ENCODE results near the gene PIANP.

- TF ChIP-seq, protein P1, sequence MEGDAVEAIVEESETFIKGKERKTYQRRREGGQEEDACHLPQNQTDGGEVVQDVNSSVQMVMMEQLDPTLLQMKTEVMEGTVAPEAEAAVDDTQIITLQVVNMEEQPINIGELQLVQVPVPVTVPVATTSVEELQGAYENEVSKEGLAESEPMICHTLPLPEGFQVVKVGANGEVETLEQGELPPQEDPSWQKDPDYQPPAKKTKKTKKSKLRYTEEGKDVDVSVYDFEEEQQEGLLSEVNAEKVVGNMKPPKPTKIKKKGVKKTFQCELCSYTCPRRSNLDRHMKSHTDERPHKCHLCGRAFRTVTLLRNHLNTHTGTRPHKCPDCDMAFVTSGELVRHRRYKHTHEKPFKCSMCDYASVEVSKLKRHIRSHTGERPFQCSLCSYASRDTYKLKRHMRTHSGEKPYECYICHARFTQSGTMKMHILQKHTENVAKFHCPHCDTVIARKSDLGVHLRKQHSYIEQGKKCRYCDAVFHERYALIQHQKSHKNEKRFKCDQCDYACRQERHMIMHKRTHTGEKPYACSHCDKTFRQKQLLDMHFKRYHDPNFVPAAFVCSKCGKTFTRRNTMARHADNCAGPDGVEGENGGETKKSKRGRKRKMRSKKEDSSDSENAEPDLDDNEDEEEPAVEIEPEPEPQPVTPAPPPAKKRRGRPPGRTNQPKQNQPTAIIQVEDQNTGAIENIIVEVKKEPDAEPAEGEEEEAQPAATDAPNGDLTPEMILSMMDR (IDR thresholded peaks at IDR 0.05; ENCODE audit: insufficient read depth, low read length, poor library complexity, severe bottlenecking): no peak
- TF ChIP-seq EZH2phosphoT487 (conservative IDR thresholded peaks at IDR 0.05; ENCODE audit: low read length): no peak
Observed at GRCh38 chr12:6742834-6743233, 42.2 kb upstream of the PIANP start.
